NCI-H1436 (cell line): ENCODE measurements around the gene SLC10A6.

Source experiments
- DNase-seq: peaks from one replicate; lab custom pipeline; 2025; lab: John Stamatoyannopoulos, UW

SLC10A6 gene

DNA sequence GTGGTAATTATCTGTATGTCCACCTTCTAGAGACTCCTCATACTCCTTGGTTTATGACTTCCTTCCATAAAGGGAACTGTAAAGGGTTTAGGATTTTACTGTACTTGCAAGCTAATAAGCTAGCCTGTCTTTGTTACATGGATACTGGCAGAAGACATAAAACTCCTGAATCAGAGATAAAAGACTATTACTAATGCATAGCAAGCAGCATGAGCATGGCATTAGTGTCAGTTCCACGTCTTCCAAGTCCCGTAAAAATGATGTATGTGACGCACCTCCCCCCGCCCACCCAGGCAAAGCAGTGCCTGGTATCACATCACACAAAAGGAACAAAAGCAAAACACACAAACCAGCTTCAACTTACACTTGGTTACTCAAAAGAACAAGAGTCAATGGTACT, 71.0 kb downstream of the SLC10A6 start:
- DNase-seq = no peak

DNA sequence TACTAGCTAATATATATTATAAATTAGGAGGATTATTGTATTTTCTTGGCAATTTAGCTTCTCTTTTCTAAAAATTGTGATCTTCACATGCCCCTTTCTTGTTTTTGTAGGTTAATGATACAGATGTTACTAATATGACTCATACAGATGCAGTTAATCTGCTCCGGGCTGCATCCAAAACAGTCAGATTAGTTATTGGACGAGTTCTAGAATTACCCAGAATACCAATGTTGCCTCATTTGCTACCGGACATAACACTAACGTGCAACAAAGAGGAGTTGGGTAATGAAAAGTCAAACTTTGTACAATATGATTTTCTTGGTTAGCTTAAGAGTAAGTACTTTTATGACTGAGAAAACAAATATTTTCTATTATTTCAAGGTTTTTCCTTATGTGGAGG, 74.1 kb downstream of the SLC10A6 start:
- no peak for DNase-seq
